AG04450 (cell line): Measurements from ENCODE around the gene PAX6. TPM values are rescaled to one million over a fixed set of nuclear protein-coding genes. Genes with fewer than 3 reads are reported as not detected.

Source experiments
- CTCF ChIA-PET: fragments of 300-600, 350-600 bp; formaldehyde crosslinking; extraction: SDS; loops from one replicate; lab custom pipeline; 2022; ENCODE audit warnings: antibody characterized with exemption, inconsistent platforms; lab: Charles Lee
- POLR2A ChIA-PET: fragments of 350-600 bp; formaldehyde crosslinking; extraction: SDS; loops from one replicate; lab custom pipeline; 2021; ENCODE audit warnings: antibody characterized with exemption, inconsistent platforms; lab: Yijun Ruan, JAX
- DNase-seq: peaks from one replicate; pipeline ENCODE4 v3.0.0-alpha.2; 2011; ENCODE audit warnings: low read depth, low spot score
- H3K27ac ChIP-seq: one replicate; pipeline ENCODE4 v1.5.1; 2012; ENCODE audit warnings: low read depth, low read length, control low read depth
- H3K27me3 ChIP-seq: one replicate; pipeline ENCODE4 v1.6.0; 2012; ENCODE audit warnings: low read length; ENCODE audit not compliant: control insufficient read depth, insufficient read depth
- H3K4me3 ChIP-seq: 2 replicates; pipeline ENCODE4 v1.5.1; 2011; ENCODE audit warnings: mild to moderate bottlenecking, low read depth, low read length, control low read depth
- H3K9me3 ChIP-seq: 2 replicates; pipeline ENCODE4 v1.5.1; 2012; ENCODE audit warnings: low read length; ENCODE audit not compliant: control insufficient read depth, insufficient read depth
- polyA plus RNA-seq: library from polyadenylated mRNA; depleted of rRNA; stranded (reverse); fragments of >200 nt; gene quantifications from 2 replicates; pipeline ENCODE4 v1.2.3, GENCODE V29; 2011
- TF ChIP-seq, protein P1 (sequence below): IDR thresholded peaks from 2 replicates; pipeline ENCODE4 v1.5.1; 2011; ENCODE audit warnings: low read depth, low read length, control low read depth, inconsistent platforms

The PAX6 gene
- polyA plus RNA-seq, 1 experiment, result not detected

DNA sequence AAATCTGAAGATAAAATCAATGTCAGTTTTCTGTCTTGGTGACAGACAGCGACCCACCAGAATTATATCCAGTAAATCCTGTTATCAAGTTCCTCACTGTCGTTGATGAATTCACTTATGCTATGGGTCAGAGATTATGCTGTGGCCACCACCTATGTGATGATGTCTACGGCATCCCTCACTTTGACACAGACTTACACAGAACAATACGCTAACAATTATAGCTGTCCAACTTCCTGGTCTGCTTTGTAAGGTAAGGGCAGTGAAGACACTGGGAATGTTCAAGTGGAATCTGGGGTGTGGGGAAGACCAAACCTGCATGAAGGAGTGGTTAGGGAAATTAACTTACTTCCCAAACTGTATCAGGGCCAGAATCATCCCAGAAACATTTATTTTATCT is 19.3 kb upstream of the PAX6 start:
- ChIA-PET CTCF (interaction anchor here (2.1 kb wide), 1 partner anchor 346 kb away, joined by 7 read pairs; no protein-coding TSS in a partner anchor), POLR2A (no interaction called here)
- no peak for DNase-seq
- H3K27me3 ChIP-seq, result peaks cover 63% of the 10 kb centered on the region
- TF ChIP-seq, protein P1, sequence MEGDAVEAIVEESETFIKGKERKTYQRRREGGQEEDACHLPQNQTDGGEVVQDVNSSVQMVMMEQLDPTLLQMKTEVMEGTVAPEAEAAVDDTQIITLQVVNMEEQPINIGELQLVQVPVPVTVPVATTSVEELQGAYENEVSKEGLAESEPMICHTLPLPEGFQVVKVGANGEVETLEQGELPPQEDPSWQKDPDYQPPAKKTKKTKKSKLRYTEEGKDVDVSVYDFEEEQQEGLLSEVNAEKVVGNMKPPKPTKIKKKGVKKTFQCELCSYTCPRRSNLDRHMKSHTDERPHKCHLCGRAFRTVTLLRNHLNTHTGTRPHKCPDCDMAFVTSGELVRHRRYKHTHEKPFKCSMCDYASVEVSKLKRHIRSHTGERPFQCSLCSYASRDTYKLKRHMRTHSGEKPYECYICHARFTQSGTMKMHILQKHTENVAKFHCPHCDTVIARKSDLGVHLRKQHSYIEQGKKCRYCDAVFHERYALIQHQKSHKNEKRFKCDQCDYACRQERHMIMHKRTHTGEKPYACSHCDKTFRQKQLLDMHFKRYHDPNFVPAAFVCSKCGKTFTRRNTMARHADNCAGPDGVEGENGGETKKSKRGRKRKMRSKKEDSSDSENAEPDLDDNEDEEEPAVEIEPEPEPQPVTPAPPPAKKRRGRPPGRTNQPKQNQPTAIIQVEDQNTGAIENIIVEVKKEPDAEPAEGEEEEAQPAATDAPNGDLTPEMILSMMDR, result no peak
- peaks cover 6% of the 10 kb centered on the region; the same call in 1 of the 2 replicates for H3K9me3 ChIP-seq
- H3K27ac ChIP-seq, result no peak overlapping the region
- H3K4me3 ChIP-seq, result no peak overlapping the region

DNA sequence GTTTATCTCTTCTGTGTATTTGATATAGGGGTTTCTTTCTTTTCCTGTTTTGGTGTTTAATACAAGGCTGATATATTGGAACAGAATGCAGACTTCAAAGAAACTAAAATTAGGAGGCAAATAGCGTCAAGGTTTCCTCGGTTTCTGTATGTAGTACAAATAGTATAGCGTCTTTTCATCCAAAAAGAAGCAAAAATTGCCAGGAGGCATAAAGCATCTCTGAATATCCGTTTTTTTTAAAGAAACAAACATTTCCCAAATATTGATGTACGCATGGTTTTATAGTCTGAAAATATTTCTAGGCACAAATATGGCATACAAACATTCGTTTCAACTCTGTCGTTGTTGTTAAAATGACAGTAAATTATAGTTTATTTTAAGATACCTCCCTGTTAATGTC is 17.1 kb upstream of the PAX6 start:
- TF ChIP-seq, protein P1, result no peak
- ChIA-PET CTCF (no interaction called here), POLR2A (no interaction called here)
- DNase-seq, result no peak
- H3K27ac ChIP-seq, result no peak overlapping the region
- H3K27me3 ChIP-seq, result peaks cover 80% of the 10 kb centered on the region
- no peak overlapping the region for H3K4me3 ChIP-seq
- peaks cover 17% of the 10 kb centered on the region; the same call in 1 of the 2 replicates for H3K9me3 ChIP-seq

DNA sequence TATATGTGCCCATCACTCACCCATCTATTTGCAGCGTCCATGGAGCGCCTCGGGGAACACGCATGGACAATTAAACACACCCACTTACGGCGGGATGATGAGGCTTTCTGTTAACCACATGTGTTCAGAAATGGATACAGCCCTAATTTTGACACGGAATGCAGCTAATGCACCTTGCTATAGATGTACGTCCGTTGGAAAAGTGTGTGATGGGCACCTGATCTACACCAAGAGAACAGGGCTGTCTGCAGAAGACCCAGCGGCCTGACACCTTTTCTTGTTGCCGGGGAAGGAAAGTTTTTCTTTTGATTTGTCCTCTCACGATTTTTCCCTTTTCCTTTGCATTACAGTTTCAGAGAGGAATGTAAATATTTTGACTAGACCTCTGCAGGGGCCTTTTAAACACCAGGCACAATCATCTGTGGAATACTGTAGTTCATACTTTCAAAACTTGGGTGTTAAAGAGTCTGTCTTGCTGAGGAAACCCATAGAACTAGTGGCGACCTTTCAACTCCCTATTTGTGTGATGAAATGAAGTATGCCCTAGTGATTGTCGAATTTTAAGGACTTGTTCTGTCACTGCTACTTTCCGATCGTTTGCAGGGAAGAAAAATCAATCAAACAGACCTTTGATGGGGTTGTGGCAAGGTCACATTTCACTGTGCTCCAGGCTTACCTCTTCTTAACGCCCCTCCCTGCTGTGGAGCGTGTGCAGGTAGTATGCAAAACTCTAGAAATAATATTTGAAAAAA is 16.5 kb upstream of the PAX6 start:
- peaks cover 17% of the 10 kb centered on the region; the same call in 1 of the 2 replicates for H3K9me3 ChIP-seq
- TF ChIP-seq, protein P1, result no peak
- ChIA-PET CTCF (no interaction called here), POLR2A (no interaction called here)
- H3K27me3 ChIP-seq, result peaks cover 86% of the 10 kb centered on the region
- H3K4me3 ChIP-seq, result peak overlapping the region; percentile 39
- DNase-seq, result peak; percentile 34
- no peak overlapping the region for H3K27ac ChIP-seq

DNA sequence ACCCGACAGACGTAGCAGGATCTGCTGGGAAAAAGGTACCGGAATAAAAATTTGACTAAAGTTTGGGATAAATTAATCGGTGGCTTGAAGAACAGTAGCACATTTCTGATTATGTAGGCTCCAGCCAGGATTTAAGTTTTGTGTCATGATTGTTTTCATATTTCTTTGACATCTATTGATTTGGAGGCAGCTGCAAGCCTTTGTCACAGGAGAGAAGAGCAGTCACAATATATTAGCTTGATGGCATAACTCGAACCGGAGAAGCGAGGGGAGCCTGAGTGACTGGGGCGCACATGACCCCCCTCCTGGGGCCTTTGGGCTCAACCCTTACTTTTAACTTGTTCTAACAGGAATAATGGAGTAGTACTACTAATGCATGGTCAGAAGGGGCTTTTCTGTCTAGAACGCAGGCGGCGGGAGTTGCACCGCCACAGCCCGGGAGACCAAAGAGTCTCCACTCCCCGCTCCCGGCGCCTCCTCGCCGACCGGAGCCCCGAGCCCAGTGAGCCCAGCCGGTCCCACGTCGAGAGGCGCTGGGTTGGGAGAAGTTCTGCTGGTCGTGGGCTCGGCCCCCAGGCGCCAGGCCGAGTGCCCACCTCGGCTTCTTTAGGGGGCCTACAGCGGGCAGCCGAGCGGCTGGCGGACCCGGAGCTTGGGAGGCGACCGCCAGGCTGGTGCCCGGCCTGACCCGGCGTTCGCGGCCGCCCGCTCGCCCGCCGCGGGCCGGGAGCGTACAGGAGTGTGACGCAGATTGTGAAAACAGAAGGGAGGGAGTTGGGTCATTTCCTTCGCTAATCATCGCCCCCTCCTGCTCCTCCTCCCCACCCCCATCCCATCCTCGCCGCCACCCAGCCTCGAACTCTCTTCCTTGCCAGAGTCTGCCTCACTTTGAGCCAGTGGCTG is 15.7 kb upstream of the PAX6 start:
- no peak for DNase-seq
- CTCF ChIA-PET, result no interaction called here
- peaks cover 91% of the 10 kb centered on the region for H3K27me3 ChIP-seq
- POLR2A ChIA-PET, result no interaction called here
- H3K4me3 ChIP-seq, result peak overlapping the region; percentile 39
- H3K27ac ChIP-seq, result no peak overlapping the region
- TF ChIP-seq, protein P1, result no peak
- peaks cover 20% of the 10 kb centered on the region; the same call in 1 of the 2 replicates for H3K9me3 ChIP-seq
